HTERT RPE-1 (cell line): Measurements from ENCODE around the gene RAI2.

Experiments used
- in situ Hi-C: fragments of 300-500 bp; cut with MboI; formaldehyde crosslinking; loops from 4 replicates; pipeline ENCODE4 v1.14.3; 2020; ENCODE audit warnings: low sequenced_read_pairs

RAI2 gene

DNA sequence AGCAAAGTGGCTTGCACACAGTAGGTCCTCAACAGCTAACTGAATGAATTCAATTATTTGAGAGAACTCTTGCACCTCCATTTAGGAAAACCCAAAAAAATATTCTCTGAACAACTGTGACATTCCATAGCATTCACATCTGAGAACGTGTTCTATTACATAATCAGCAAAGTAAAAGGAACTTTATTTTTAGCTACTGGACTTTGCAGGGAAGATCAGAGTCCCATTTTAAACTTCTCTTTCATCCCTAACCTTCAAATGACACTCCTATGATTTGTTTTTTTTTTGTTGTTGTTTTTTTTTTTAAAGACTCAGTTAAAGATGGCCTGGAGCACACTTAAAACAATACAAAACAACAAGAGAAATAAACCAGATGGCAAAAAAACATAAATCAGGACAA is 30.9 kb downstream of the RAI2 start:
- in situ Hi-C loops: no loop called here

DNA sequence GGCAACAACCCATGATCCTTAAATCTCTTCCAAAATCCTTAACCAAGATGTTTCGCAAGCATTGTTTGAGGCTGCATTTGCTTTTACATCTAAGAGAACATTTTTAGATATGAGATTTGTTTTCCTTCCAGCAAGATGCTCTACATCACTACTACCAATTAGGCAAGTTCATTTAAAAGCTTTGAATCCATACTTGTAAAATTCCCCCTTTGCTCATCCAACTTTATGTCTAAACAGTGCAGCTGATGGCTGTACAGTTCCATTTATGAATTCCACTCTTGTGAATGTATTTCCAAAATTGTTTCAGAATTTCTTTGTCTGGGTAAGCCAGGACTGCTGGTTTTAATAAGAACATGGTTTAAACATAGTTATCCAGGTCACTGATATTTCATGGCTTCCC is 31.5 kb downstream of the RAI2 start:
- in situ Hi-C loops: no loop called here

DNA sequence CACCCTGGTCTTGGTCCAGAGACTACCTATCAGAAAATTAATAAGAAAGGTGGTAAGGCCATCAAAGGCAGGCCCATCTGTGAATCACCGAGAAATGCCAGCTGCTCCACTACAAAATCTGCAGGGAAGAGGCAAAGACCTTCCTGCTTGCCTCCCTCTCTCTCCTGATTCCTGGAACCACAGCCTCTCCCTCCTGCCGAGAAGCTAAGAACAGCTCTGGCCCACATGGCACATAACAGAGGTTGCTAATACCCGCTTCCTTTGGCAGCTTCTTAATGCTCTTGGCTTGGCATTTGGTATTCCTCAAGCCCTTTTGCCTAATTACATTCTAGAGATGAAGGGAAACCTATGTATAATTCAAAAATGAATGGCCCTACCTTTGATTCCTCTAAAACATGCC is 32.9 kb downstream of the RAI2 start:
- in situ Hi-C loops: no loop called here

DNA sequence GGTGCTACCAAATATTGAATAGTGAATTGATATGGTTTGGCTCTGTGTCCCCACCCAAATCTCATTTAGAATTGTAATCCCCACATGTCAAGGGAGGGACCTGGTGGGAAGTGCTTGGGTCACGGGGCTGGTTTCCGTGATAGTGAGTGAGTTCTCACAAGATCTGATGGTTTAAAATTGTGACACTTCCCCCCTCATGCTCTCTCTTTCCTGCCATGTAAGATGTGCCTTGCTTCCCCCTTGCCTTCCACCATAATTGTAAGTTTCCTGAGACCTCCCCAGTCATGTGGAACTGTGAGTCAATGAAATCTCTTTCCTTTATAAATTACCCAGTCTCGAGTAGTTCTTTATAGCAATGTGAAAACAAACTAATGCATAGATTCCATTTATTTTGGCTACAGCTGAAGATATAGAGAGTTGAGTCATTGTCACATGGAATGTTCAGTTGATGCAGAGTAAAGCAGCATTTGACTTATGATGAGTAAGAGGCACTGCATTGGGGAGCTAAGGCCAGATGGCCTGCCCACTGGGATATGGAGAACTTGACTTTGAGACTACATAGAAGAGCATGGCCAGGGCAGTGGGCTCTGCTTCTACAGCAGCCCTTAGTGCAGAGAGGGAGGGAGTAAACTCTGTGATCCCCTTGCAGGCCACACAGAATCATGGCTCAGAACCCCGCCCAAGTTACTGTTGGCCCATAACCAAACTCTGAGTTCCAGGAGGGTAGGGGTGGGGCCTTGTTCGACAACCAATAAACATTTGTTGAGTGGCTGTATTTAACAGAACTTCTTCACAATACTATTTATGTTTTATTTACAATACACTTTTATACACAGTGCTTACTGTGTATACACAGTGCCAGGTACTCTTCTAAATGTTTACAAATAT is 34.2 kb downstream of the RAI2 start:
- in situ Hi-C loops: no loop called here

DNA sequence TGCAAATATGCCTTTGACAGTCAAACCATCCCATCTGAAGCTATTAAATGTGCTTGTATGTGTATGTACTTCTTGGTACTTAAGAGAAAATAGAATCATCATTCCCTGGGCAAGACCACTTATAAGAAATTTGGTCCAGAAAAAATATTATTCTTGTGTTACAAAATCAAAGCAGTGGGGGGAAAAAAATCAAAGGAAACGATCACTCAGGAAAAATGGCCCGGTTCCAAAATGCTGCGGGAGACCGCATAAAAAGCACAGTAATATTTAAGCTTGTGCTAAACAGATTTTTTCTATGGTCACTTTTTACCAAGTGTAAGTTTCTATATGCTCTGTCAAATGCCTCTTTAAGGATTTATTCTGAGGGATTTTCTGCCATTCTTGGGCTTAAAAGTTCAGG is 36.1 kb downstream of the RAI2 start:
- in situ Hi-C loops: no loop called here

DNA sequence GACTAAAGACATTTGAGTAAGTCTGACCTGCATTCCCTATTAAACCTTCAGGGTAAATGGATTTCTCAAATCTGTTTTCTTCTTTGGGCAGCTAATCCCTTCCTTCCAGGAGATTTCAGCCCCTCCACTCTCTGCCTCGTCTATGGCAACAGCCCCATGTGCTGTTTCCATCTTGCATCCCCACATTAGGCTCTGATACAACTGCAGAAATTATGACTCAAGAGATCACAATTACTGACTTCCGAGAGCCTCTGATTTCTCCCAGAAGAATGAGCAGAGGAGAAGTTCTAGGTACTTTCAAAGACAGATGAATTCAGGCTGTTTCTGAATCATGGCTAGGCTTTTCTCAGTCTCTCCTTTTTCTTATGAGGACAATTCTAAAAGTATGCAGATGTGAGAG is 38.7 kb downstream of the RAI2 start:
- in situ Hi-C loops: no loop called here

DNA sequence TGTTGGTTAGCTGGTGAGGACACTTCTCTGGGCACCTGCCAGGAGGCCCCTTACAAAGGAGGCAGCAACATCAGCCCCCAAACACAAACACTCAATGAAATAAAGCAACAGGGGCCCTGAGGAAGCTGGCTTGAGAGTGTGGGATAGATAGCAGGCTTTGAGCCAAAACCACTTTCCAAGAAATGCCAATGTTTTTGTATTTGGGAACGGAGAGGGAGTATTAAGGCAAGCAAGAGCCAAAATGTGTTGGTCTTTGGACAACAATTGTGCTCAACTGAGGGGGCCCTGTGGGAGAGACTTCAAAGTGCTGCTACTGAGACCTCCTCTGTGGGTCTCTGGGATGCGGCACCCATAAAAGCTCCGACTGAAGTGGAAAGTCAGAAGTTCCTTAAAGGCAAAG is 41.0 kb downstream of the RAI2 start:
- in situ Hi-C loops: no loop called here

DNA sequence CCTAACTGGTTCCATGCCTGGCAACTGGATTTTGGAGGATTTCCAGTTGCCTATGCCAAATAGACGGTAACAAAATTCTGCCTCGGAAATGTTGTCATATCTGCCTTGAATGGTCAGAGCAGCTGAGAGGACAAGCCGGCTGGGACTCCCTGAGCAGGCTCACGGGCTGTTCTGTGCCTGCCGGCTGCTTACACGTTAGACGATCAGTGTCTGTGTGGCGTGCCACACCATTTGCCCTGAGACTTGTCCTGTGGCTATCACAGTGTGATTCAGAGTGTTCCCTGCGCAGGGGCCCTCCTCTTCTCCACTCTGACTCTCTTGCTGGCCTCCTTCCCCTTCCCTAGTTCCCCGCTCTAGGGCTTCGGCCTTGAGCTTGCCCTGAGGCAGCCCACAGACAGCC is 42.4 kb downstream of the RAI2 start:
- in situ Hi-C loops: no loop called here

DNA sequence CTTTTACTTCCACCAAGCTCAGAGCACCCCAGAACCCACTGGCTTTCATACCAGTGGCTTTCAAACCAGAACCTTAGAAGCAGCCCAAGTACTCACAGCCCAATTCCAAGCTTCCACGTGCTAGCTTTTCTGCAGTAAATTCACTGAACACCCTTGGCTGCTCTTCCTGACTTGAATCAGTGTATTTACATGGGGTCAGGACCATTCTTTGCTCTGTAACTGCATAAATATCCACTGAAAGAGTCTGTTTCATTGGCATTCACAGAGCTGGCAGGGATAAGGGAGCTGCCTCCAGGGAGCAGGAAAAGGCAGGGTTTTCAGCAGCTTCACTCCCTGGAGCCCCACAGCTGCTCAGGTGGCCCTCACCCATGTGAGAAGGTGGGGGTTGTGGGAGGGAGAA is 43.8 kb downstream of the RAI2 start:
- in situ Hi-C loops: no loop called here

DNA sequence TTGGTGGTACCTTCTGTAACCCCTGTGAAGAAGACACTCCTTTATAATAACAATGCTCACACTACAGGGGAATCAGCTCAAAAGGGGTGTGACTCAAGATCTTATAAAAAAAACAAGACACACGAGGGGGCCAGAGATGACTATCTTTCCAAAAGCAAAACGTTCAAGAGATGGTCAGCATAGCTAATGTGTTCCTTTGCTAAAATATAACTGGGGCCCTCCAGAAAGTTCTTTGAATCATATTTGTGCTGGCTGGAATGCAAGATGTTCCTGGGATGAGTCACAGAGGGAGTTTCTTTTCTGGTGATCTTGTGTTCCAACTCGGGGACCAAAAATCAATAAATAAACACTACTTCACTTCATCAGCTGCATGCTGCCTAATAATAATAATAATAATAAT is 46.5 kb downstream of the RAI2 start:
- in situ Hi-C loops: no loop called here

DNA sequence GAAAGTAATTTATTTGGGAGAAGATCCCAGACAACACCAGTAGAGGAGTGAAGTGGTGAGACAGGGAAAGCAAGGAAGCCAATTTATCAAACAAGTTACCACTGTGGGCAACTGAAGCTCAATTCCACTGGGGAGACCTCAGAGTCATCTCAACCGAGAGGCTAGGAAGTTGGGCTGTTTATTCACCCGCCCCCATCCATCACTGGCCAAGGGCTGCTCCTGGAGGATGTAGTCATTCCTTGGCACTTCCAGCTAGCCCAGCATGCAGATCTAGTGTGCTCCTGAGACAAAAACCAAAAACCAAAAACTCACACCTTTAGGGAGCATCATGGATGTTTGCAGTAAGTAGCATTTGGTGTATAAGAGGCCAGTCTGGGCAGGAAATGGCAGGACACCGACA is 47.0 kb downstream of the RAI2 start:
- in situ Hi-C loops: no loop called here

DNA sequence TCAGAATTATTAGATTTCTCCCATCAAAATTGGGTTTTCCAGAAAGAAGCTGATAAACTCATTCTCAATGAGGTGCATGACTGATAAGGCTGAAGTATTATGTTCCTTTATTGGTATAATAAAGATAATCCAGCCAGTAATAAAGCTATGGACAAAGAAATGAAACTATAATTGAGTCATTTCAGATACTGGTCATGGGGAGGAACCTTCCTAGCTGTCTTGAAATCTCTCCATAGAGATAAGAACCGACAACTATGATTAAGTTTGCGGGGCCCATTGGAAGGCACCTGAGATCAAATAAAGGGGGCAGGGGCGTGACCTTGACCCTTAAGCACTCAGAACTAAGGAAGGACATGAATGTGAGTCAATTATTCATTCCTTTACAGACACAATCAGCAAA is 47.8 kb downstream of the RAI2 start:
- in situ Hi-C loops: no loop called here

DNA sequence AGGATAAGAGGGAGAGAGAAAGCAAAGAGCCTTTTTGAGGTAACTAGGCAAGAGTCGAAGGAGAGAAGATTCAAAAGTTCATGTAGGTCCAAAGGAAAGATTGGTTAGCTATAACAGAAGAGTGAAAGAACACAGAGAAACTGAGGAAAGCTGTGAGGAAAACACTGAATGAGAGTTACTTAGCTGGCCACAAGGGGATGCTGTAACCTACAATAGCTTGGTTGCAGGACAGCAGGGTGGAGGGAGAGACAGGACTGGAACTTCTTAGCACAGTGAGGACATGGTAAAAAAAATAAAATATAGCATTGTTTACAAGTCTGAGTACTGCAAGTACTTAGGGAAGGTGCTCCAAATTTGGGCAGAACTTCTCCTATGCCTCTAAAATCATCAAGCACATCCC is 48.3 kb downstream of the RAI2 start:
- in situ Hi-C loops: no loop called here

DNA sequence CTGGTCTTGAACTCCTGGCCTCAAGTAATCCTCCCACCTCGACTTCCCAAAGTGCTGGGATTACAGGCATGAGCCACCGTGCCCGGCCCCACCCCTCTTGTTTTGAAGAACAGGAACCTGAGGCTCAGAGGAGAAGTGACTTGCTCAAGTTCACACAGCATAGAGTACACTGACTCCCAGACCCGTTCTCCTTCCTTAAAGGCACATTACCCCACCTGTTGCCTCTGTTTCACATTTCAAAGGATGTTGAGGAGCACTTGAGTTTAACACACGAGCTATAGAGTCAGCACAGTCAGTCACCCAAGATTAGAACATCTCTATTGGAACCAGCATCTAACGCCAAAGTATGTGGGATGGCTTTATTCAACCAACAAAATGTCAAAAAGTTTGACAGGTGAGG is 51.1 kb downstream of the RAI2 start:
- in situ Hi-C loops: no loop called here

DNA sequence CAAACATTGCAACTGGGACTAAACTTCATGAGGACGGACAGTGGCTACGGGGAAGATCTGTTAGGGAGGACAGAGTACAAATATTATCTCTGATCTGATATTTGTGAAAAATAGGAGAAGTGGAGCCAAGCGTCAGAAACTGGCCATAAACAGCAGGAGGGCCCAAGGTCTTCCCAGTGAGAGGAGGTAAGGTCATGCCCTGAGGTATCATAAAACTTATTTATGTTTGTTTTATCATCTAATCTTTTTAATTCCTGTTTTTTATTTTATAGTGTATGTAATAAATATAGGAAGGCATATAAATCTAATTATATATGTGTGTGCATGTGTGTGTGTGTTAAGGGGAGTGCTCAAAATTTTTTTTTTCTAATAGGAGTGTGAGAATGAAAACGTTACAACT is 51.8 kb downstream of the RAI2 start:
- in situ Hi-C loops: no loop called here

DNA sequence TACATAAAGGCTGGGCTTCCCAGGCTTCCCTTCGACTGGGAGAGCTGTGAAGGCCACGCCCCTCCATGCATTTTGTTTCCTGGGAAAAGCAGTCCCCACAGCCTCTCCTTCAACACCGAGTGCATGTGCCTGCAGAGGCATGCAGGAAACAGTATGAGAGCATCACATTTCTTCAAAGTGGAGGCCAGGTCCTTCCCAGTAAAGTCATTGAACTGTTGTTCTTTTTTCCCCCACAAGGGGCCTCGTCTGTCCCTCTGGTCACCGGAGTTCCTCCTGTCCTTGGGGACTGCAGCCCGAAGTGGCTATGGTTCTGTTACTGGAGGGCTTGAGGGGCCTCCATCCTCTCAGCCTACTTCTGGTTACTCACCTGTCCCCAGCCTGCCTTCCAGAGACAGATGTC is 56.0 kb downstream of the RAI2 start:
- in situ Hi-C loops: no loop called here

DNA sequence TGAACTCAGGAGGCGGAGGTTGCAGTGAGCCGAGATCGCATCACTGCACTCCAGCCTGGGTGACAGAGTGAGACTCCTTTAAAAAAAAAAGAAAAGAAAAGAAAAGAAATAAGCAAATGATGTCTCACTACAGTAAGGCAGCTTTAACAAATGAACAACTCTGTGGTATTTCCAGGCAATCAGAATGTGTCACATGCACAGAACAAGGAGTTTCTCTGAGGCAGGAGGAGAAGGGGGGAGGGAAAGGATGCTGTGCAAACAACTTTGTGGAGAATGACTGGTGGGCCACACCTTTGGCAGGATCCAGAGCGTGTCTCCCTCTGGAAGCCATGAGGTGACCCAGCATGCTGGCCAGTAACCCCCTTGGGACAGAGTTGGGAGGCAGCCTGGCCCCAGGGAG is 57.6 kb downstream of the RAI2 start:
- in situ Hi-C loops: no loop called here

DNA sequence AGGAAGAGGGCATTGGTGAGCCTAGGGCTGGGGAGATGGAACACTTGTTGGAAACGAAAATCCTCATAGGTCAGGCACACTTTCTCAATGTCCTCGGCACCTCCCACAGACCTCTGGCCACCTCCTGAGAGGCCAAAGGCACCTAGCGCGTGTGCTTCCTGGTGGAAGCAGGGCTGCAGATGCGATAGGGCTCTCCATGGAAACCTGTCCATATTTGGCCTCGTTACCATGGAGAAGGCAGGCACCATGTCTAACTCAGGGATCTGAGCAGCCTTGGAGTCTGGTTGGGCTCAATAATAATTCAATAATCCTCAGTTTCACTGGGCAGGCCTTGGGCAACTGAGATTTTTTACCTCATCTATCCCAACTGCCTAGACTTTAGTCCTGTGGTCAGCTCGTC is 58.3 kb downstream of the RAI2 start:
- in situ Hi-C loops: no loop called here

DNA sequence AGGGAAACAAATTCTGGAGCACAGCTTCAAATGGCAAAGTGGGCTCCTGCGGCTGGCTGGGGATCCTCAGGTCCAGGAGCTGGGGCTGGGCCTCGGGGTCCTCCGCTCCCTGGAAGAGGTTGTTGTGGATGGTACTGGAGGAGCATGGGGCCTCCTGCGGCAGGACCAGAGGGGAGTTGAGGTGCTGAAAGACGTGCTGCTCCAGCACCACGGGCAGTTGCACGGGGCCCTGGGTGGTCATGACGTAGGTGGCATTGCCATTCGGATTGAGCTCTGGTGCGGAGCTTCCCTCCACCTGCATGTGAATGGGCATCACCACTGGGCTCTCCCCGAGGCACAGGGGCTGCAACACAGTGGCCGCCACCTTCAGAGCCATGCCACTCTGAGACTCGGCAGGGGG is 59.7 kb downstream of the RAI2 start:
- in situ Hi-C loops: no loop called here

DNA sequence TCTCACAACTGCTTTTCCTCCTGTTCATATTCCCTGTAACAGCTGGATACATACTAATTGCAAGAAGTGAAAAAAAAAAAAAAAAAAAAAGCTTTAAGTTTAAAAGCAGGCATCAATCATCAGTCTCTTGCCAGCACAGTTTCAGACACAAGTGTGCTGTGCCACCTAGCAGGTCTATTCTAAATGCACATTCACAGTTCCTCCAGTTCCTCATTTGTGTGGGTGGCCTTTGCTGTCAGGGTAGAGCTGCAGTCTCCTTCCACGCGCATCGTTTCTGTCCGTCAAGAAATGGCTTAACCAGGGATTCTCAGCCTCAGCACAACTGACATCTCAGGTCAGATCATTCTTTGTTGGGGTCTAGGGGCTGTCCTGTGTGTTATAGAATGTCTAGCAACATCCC is 62.2 kb downstream of the RAI2 start:
- in situ Hi-C loops: no loop called here

DNA sequence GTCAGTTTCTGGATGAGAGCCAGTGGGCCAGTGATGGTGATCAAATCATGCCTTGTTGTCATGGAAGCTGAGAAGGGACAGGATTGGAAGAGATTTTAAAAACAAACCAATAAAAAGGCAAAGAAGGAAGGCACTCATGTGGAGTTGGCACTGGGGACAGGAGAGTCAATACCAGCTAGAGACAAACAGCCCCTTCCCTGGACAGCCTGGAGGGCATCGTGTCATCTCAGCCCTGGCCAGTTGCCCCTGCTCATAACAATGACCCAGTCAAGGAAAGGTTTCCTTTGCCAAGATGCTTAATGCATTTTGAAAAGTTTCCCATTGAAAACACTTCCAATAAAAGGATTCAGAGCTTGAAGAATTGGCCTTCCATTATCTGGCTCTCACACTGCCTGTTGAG is 68.3 kb downstream of the RAI2 start:
- in situ Hi-C loops: no loop called here

DNA sequence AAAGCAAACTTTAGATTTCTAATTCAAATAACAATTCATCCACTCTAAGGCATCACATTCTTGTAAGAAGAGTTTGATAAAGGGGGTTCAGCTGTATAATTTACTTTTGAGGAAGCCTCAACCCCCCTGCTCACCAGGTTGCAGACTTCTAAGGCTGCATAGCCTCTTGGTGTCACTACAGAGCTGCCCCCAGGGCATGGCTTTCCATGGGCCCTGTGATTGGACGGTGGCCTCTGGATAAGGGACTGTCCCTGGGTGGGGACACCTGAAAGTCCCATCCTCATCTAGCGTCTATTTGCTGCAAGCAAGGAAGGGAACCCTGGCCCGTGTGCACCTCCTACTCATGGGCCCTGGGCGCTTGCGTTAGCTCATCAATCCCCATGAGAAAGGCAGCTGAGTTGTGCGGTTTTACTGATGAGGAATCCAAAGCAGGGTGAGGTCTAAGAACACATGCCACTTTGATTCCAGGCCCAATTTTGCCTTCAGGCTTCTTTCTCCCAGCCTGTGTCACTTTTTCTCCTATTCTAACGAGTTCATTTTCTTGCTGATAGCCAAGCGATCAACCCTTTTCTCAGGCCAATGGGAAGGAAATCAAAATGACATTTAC is 72.0 kb downstream of the RAI2 start:
- in situ Hi-C loops: no loop called here

DNA sequence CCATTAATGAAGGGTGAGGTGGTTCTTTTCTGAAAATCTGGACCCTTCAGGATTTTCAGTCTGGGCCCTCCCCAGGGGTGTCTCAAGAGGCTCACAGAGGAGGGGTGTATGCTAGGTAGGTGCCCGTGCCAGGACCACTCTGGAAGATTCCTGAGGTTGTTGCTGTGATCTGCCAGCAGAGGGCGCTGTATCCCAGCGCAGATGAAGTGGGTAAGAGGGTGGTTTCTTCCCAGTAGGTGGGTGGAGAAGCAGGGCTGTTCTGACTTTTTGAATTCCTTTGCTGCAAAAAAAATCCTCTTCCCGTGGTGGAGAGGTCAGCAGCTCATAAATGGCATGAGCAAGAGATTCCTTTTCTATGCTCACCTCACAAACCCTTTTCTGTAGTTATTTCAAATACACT is 72.7 kb downstream of the RAI2 start:
- in situ Hi-C loops: no loop called here
